ENCODE measurements around the gene ZNF83.
"Not testable (repeated sequence)": the region's sequence is repeated elsewhere in the genome, so short reads cannot be mapped to it uniquely, and the experiment has no call there.

ZNF83 gene

DNA sequence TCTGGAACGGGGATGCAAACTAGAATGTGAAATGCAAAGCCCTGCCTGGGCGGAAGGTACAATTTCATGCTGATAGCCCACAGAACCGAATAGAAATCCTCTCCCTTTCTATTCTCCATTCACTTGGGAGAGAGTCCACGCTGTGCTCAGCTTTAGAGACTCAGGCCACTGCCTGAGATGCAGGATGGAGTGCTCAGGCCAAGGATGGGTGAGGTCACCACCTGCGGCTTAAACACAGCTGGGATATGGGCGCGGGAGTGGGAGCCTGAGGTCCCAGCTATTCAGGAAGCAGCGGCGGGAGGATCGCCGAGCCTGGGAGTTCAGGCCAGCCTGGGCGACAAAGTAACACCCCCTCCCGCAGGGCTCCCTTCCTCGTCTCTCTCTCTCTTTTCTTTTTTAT is 446 bp upstream of the ZNF83 start:
- DNase-seq: no peak

DNA sequence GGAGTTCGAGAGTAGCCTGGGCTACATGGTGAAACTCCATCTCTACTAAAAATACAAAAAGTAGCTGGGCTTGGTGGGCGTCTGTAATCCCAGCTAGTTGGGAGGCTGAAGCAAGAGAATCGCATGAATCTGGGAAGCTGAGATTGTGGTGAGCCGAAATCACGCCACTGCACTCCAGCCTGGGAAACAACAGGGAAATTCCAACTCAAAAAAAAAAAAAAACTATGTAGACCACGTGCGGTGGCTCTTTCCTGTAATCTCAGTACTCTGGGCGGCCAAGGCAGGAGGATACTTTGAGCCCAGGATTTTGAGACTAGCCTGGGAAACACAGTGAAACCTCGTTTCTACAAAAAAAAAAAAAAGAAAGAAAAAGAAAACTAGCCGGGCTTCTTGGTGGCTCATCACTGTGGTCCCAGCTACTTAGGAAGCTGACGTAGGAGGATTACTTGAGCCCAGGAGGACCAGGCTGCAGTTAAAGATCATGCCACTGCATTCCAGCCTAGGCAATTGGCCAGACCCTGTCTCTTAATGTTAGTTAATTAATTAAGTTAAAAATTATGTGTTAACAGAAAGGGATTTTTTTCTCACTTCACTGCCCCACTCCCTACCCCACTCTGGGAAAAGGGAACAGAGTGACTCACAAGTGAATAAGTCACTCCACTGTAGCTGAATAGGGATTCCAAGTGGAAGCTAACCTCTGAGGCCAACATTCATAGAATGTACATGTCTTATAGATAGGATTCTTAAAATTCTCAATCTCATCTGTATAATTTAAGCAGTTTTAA is 2.2 kb downstream of the ZNF83 start:
- DNase-seq: no peak

DNA sequence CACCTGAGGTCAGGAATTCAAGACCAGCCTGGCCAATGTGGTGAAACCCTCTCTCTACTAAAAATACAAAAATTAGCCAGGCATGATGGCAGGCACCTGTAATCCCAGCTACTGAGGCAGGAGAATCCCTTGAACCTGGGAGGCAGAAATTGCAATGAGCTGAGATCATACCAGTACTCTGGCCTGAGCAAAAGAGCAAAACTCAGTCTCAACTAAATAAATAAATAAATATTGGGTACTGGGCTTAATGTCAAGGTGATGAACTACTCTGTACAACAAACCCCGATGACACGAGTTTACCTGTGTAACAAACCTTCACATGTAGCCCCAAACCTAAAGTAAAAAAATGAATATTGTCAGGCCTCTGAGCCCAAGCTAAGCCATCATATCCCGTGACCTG is 10.7 kb downstream of the ZNF83 start:
- DNase-seq: not testable (repeated sequence)

DNA sequence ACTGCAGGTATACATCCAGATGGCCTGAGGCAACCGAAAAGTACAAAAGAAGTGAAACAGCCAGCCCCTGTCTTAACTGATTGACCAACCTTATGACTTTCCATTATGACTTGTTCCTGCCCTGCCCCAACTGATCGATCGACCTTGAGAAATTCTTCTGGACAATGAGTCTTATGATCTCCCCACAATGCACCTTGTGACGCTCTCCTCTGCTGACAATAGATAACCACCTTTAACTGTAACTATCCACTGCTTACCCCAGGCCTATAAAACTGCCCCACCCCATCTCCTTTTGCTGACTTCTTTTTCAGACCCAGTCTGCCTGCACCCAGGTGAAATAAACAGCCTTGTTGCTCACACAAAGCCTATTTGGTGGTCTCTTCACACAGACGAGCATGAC is 11.2 kb downstream of the ZNF83 start:
- no peak for DNase-seq

DNA sequence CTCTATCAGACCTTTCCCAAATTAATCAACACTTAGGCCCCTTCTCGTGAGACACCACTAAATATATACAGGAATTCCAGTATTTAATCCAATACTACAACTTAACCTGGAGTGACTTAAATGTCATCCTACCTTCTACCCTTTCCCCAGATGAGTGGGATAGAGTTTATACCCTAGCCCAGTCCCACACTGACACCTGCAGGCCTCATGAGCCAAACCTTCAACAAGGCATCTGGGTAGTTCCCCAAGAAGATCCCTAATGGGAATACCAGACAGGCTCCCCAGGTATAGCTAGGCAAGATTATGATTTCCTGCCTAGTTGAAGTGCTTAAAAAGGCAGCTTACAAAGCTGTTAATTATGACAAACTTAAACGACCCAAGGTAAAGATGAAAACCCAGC is 15.9 kb downstream of the ZNF83 start:
- no peak for DNase-seq

GRCh38 chr19:52621376-52621775 is 16.8 kb downstream of the ZNF83 start:
- DNase-seq: no peak

- DNase-seq: no peak
Observed at GRCh38 chr19:52613299-52613906, 24.8 kb downstream of the ZNF83 start.

- no peak for DNase-seq
Observed at GRCh38 chr19:52603558-52604207, 34.5 kb downstream of the ZNF83 start.

DNA sequence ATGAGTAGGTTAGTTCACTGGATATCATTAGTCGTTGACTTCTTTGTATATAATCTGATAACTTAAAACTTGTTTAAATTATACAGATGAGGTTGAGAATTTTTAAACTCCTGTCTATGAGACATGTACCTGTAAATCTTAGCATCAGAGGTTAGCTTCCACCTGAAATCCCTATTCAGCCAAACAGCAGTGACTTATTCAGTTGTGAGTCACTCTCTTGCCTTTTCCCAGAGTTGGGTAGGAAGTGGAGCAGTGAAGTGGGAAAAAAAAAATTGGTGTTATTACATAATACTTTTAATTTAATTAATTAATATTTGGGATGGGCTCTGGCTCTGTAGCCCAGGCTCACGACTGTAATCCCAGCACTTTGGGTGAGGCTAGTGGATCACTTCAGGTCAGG is 35.2 kb downstream of the ZNF83 start:
- DNase-seq: no peak

GRCh38 chr19:52601974-52602366 is 36.2 kb downstream of the ZNF83 start:
- not testable (repeated sequence) for DNase-seq

- peak; percentile 92 to 96 for DNase-seq
Observed at GRCh38 chr19:52601025-52601973, 36.9 kb downstream of the ZNF83 start.

GRCh38 chr19:52600639-52601024 is 37.5 kb downstream of the ZNF83 start:
- DNase-seq: peak; percentile 3 to 5

DNA sequence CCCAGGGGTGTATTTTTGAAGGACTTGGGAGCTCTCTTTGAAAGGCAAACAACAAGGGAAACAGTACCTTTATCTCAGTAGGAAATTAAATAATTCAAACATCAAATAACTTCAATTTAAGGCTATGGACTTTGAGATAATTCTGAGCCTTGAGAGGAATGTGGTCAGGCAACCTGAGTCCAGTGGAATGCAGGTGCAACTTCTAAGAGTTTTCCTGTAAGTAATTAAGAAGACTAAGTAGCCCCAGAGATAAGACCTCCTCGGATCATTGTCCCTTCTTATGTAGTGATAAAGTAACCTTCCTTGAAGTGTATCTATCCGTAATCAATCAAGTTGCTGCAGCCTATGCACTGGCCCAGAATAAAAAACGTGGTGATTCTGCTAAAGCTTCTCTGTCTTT is 38.9 kb downstream of the ZNF83 start:
- no peak for DNase-seq

DNA sequence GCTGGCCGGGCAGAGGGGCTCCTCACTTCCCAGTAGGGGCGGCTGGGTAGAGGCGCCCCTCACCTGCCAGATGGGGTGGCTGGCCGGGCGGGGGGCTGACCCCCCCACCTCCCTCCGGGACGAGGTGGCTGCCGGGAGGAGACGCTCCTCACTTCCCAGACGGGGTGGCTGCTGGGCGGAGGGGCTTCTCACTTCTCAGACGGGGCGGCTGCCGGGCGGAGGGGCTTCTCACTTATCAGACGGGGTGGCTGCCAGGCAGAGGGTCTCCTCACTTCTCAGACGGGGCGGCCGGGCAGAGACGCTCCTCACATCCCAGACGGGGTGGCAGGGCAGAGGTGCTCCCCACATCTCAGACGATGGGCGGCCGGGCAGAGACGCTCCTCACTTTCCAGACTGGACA is 44.7 kb downstream of the ZNF83 start:
- not testable (repeated sequence) for DNase-seq

DNA sequence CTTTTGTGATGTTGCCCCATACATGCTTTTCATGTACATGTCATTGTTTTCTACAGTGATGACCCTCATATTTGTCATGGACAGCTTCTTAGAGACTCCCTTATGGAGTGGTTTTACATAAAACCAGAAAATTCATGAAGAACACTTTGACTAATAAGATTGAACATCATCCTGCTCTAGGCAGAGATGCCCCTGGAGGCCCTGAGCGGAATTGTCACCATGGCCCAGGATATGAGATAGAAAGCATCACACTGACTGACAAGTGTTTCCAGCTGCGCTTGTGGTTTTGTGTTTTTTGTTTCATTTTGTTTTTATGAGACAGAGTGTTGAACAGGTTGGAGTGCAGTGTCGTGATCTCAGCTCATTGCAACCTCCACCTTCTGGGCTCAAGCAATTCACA is 45.9 kb downstream of the ZNF83 start:
- DNase-seq: no peak

DNA sequence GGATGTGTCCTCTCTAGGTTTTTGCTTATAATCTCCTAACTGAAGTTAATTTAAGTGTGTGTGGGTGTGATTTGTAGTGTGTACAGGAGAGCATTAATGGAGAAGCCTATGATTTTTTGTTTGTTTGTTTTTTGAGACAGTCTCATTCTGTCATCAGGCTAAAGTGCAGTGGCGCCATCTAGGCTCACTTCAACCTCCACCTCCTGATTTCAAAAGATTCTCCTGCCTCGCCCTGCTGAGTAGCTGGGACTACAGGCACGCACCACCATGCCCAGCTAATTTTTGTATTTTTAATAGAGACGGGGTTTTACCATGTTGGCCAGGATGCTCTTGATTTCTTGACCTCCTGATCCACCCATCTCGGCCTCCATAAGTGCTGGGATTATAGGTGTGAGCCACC is 47.4 kb downstream of the ZNF83 start:
- no peak for DNase-seq

- no peak for DNase-seq
Observed at GRCh38 chr19:52585604-52586003, 52.6 kb downstream of the ZNF83 start.

DNA sequence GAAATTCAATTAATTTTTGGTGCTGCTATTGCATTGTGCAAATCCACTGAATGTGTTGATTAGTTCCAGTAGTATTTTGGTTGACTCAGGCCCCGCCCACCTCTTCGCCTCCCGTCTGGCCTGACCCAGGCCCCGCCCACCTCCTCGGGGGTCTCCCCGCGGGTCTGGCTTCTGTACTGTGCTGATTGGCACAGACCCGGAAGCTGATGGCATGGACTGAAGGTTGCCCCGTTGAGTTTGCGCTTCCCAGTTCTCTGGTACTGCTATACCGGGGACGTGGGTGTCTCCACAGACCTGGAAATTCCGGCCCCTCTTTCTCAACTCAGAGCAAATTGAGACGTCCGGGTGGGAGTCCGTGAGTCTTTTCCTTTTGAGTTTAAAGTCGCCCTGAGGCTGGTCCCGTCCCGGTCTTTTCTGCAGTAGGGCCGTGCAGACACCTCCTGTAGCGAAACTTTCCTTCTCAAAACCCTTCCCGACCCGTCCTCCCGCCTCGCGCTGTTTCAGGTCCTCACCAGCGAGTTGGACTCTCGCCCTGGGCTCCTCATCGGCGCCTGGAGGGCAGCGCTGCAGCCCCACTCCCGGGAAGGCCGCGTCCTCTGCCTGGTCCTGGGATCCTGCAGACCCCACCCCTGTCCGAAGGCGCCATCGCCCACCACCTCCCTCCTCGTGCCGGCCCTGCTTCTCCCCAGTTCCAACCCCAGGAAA is 53.3 kb downstream of the ZNF83 start:
- no peak for DNase-seq

DNA sequence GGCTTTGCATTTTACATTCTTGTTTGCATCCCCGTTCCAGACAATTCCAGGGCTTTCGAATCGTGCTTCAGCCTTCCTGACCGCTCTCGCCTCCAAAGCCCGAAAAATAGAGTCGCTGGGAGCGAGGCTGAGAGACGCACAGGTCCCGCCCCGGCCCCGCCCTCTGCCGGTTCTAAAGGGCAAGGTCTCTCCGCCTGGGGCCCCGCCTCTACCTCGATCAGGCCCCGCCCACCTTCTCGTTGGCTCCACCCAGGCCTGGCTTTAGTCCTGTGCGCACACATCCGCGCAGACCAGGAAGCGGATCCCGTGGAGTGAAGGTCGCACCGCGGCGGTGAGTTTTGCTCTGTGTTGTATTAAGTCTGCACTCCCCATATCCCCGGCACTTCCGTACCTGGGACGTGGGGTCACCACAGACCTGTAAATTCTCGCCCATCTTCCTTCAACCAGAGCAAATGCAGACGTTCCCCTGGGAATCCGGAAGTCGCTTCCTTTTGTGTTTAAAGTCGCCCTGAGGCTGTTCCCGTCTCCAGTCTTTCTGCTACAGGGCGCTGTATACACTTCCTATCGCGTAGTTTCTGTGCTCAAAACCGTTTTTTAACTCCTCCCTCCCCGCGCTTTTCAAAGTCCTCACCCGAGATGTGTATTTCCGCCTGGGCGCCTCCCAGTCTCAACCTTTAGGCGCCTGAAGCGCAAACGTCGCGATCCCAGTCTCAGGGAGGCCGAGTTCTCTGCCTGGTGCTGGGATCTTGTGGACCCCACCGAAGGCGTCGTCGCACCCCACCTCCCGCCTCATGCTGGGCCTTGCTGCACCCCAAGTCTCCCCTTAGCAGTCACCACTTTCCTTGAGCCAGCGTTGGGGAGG is 67.9 kb downstream of the ZNF83 start, which contains the start of gene ZNF701:
Gene ZNF701 (plus strand): TSS at position 288 of the 862 bp plus-strand sequence. CDS start 3,861 bp downstream, outside the sequence.
- DNase-seq: peak; percentile 91 to 93

- not testable (repeated sequence) for DNase-seq
Observed at GRCh38 chr19:52569638-52569999, 68.5 kb downstream of the ZNF83 start.

DNA sequence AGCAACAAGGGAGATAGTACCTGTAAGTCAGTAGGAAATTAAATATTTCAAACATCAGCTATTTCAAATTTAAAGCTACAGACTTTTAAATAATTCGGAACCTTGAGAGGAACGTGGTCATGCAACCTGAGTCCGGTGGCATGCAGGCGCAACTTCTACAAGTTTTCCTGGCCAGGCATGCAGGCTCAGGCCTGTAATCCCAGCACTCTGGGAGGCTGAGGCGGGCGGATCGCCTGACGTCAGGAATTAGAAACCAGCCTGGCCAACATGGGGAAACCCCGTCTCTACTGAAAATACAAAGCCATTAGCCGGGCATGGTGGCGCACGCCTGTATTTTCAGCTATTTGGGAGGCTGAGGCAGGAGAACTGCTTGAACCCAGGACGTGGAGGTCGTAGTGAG is 70.2 kb downstream of the ZNF83 start:
- no peak for DNase-seq
